ENCODE results near the gene TBC1D1.
A peak's percentile ranks its signal among the peaks of the same experiment; 100 is the strongest.

Gene TBC1D1

DNA sequence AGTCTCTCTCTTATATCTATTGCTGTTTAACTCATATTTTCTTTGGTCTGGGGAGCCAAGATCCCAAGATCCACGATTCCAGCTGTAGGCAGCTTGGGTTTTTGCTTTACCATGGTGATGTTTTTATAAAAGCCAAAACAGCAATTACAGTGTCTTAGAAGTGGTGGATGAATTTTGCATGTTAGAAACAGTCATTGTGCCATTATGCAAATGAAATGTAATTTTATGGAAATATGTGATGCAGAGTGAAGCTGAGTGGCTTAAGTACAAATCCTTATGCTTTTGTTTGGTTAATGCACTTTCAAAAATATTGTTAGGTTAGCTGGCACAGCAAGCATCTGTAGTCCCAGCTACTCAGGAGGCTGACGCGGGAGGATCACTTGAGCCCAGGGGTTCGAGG lies 36.5 kb downstream of the TBC1D1 start:
- DNase-seq, result no peak

DNA sequence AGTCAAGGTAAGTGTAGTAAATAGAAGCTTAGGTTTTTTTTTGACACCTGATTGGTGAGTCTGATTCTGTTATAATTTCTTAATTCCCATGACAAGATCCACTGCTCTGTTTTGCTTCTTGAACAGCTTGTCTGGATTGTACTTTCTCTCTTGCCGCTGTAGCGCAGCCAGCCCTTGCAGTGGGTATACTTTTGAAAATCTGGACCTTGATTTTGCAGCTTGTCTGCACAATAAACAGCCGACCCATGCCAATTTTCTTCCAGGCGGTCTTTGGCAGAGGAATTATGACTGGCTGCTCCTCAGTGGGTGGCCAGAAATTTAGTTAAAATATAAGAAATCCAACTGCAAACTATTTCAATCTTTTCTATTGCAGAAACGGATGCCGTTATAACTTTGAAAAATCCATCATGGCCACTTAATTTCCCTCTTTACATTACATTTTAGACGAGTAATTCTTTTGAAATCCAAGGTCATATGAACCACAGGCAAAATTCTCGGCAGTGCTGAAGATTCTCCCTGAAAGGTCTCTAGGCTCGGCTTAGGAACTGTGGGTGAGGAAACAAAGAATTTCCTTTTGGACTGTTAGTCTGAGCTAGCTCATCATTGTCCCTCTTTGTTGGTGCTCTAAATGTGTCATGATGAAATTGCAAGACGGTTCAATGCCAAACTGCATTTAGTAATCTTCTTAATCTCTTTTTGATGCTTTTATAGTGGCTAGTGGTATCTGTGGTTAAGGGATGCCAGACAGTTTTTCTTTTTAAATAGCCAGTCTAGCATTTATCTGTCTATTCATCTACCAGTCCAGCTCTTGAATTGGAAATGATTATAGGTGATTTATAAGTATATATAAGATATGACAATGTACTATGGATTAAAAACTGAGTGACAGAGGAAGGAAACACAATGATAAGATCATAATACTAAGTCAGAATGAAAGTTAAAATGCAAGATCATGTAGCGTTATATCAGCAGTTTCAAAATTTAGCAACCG lies 37.8 kb downstream of the TBC1D1 start:
- peak; percentile 13 for DNase-seq

DNA sequence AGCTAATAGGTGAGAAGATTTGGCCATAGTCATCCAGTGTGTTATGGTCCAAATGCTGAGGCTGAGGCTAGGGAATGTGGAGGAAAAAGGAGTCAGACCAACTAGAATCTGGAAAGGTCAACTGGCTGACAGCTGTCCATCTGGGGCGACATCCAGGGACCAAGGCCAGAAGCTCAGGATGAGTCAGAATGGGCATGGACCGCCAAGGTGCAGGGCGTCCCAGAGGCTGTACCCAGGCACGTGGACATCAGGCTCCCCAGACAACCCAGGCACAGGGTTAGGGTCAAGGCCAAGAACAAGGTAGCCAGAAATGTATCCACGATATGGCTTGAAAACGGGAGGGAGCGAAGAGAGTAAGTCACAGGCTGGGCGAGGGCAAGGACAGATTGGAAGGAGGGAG lies 43.2 kb downstream of the TBC1D1 start:
- DNase-seq, result no peak

- DNase-seq, result no peak
Measured at GRCh38 chr4:37934609-37935008, 43.7 kb downstream of the TBC1D1 start.

GRCh38 chr4:37935026-37935425 lies 44.1 kb downstream of the TBC1D1 start:
- no peak for DNase-seq

DNA sequence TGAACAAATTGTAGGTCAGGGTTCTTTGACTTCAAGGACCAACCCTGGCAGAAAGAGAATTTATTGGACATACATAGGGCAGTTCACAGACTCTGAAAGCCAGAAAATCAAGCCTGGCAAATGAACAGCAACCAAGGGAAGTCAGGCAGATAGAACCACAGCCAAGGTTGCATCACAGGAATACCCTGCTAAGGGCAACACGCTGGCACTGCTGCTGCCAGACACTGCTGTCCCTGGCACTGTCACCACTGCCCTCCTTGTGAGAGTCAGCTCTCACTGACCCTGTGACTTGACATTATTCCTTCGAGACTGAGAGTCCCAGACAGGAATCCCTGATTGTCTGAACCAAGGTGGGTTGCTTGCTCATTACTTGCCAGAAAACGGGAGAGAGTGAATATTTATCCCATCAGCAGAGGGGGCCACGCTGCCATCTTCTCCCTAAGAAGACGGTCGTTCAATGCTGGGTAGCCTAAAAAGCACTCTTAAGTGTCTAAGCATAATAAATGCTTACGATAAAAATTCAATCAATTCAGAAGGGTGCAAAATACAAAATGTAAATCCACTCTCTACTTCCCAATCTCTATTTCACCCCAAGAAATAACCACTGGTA lies 46.1 kb downstream of the TBC1D1 start:
- DNase-seq, result no peak

GRCh38 chr4:37938208-37938607 lies 47.3 kb downstream of the TBC1D1 start:
- no peak for DNase-seq

DNA sequence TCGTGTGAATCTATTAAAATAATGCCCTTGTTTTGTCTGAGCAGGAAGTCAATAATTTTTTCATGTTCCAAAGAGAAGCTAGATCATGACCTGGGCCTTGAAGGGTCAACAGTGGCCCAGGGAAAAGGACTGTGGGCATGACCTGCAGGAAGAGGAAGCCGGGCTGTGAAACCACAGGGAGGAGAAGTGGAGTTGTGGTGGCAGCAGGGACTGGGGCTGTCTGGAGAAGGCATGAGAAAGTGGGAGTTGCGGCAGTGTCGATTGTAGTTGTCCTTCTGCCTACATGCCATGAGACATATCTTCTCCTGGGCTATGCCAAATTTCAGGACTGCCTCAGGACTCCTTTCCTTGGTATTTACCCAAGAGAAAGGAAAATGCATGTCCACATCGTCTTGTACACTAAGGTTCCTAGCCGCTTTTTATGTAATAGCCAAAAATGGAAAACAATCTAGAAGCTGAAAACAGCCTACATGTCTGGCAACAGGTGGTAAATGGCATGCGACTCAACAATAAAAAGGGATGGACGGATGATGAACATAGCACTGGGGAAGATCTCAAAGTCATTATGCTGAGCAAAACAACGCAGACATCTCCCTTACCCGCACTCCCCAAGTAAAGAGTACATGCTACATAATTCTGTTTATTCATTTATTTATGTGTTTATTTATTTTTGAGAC lies 55.8 kb downstream of the TBC1D1 start:
- DNase-seq, result no peak

- DNase-seq, result no peak
Measured at GRCh38 chr4:37948542-37948941, 57.7 kb downstream of the TBC1D1 start.

DNA sequence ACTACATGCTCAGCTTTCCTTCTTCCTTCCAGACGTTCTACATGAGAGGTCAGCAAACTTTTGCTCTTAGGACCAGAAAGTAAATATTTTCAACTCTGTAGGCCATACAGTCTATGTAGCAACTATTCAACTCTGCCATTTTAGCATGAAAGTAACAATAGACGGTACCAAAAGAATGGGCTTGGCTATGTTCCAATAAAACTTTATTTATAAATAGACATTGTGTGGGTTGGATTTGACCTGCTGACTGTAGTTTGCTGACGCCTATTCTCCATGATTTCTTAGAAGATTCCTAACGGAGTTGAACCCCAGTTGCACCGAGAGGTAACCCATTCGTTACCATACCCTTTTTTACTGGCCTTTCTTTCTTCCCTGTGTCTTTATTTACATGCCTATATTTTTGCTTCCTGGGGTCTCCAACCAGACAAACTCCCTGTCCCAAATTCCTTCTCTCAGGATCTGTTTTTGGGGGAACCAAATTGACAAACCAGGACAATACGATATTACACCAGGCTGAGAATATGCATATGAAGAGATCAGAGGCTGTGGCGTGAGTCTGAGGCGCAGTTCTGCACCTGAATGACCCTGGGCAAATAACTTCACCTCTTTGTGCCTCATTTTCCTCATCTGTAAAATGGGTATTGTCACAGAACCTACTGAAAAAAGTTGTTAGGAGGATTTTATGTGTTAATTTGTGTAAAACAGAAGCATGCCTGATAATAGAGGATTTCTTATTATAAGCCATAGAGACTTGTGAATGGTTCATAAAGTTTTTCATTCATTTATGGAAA lies 58.9 kb downstream of the TBC1D1 start:
- no peak for DNase-seq

DNA sequence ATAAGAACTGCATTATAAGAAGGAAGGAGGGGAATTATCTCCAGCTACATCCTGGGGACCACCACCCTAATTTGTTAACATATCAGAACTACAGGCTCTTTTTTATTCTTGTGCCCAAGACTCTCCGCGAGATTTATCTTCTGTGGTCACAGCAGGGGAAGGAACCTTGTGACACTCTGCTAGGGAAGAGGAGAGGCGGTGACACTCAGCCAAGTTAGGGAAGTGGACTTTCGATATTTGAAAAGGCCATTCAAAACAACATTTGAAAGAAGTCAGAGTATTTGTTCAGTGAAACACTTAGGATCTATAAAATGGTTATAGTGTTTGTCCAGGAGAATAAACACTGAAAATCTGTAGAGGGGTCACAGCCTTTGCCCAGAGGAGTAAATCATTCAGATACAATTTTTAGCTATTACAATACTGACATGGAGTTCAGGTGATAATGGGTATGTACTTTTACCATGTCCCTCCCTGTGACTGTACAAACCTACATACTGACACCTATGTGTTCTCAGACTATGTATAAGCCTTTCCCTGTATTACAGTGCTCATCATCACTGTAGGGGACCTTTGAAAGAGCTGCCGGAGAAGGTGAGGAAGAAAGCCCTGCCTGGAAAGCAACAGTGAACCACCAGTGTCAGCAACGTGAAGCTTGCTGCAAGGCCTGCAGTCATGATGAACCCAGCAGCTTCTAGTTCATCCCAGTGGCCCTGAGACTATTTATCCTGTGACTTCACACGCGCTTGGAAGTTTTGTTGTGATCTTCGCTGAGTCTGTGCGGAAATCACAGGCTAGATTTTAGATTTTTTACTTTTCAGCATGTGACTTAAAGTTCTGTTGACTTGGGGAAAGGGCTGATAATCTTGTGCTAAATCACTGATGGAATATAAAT lies 60.8 kb downstream of the TBC1D1 start:
- DNase-seq, result no peak

- DNase-seq, result no peak
Measured at GRCh38 chr4:37953156-37953555, 62.3 kb downstream of the TBC1D1 start.

DNA sequence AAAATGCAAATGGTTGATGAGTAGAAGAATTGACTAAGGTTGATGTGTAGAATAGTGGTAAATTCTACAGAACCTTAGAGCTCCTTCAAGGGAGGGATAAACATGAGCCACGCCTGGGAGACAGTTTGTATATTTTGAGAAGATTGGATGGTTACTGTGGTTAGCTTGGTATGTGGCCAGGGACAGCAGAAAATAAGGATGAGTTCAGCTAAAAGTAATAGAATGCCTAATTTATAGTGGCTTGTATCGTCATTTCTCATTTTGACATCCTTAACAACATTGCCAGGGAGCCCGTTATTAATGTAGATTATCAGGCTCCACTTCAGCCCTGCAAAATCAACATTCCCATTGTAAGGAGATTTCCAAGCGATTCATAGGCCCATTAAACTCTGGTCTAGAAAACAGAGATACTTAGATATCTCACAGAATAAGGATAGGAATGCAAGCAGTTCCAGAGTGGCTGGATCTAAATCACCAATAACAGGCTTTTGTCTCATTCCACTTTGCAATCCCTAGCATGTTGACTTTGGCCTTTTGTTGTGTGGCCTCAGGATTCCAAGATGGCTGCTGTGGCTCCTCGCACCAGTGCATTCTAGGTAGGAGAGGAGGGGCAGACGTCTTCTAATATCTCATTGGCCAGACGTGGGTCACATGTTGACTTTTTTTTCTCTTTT lies 62.9 kb downstream of the TBC1D1 start:
- no peak for DNase-seq

- DNase-seq, result no peak
Measured at GRCh38 chr4:37956941-37957340, 66.1 kb downstream of the TBC1D1 start.

DNA sequence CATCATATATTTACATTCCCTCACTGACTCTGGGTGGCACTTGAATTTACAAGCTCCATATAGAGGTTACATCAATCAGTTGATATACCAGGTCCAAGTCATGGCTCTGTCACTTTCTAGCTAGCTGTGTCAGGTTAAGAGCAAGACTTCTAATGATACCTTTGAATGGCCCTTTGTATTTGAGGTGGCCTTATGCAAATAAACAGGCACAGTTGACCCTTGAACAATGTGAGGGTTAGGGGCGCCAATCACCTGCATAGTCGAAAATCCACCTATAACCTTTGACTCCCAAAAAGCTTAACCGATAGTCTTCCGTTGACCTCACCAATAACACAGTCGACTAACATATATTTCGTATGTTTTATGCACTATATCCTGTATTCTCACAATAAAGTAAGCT lies 68.0 kb downstream of the TBC1D1 start:
- DNase-seq, result no peak

- no peak for DNase-seq
Measured at GRCh38 chr4:37960098-37960497, 69.2 kb downstream of the TBC1D1 start, which contains the start of gene PTTG2. Gene PTTG2, plus strand, starts transcription at chr4:37960398. Its CDS starts 37 bp downstream, at chr4:37960435.

GRCh38 chr4:37960679-37961450 lies 70.0 kb downstream of the TBC1D1 start:
- DNase-seq, result no peak

DNA sequence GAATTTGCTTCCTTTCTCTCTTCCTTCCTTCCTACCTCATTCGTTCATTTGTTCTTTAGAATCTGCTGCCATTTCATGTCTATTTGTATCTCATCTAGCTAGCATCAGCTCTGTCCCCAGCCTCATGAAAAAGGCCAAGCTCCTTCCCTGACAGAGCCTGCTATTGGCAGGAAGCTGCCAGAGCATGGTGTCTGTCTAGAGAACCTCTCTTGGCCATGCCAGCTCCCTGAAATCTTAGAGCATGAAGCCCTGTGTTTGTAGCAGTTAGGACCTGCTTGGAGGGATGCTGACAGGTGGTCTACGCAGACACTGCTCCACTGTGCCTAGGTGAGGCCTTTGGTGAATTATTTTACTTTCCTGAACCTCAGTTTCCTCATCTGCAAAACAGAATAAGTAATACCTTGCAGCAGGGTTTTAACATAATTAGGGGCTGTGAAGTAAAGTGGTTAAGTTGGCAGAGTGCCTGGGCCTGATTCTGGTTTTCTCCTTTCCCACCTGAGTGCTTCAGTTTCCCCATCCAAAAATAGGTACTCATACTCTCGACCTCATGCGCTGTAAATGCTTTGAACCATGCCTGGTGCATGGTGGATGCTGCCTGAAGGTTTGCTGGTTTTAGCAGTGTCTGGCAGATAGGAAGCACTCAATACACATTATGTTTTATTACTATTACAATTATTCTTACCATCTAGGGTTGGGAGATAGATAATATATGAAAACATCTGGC lies 74.0 kb downstream of the TBC1D1 start:
- DNase-seq, result no peak

DNA sequence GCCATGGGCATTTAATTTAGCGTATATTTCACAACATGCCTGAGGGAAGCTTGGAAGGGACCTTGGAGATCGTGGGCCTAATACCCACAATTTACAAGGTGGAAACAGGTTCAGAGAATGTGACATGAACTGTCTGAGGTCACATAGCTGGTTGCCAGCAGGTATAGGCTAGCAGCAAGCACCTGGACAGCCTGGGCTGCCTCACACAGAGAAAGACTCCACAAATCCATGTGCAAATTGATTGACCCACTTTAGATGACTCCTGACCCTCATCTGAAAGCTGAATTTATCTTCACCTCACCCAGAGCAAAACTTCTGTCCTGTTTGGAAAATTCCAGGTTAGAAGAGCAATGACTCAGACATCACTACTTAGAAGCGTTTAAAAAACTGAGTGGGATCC lies 75.2 kb downstream of the TBC1D1 start:
- no peak for DNase-seq

DNA sequence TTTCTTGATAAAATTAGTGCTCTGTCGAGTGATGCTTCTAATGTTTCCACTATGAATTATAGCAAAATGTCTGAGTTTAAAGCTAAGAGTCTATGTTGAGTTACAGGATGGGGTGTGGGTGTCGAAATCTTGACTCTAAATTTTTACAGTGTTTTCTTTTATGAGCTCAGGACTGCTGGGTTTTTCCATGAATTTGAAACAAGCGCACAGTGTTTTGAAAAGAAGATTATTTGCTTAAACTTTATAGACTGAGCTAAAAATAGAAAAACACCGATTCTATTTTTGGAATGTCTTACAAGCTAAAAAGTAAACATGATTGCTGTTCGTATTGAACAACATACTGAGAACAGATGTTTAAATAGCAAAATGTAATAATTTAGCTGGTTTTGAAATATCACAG lies 76.9 kb downstream of the TBC1D1 start:
- DNase-seq, result no peak
